PC-9 (cell line): Measurements from ENCODE around the gene MRPS18B.

ENCODE experiments used
- CTCF ChIP-seq: fragments of 200-600 bp; sonication (generic); conservative IDR thresholded peaks from 2 replicates; pipeline ENCODE4 v1.6.1; 2017; ENCODE audit warnings: mixed run types, antibody characterized with exemption, mild to moderate bottlenecking, moderate library complexity
- EZH2 ChIP-seq: fragments of 200-600 bp; sonication (generic); IDR thresholded peaks from 2 replicates; pipeline ENCODE4 v1.8.0; 2017; ENCODE audit warnings: antibody characterized with exemption, low read depth

DNA sequence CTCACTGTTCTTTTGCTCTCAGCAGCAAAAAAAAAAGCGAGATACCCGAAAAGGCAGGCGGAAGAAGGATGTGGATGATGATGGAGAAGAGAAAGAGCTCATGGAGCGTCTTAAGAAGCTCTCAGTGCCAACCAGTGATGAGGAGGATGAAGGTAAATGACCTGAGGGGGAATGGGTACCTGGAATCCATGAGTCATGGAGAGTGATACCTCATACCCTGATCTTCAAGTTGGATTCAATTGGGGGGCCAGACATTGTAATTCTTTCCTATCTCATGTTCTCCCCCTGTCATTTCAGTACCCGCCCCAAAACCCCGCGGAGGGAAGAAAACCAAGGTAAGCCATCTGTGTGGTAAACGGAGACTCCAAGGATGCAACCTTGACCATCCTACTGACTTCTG is 39.6 kb upstream of the MRPS18B start:
- TF ChIP-seq CTCF (no peak), EZH2 (no peak)
